ENCODE data around the gene CNPY3. TPM values are rescaled to one million over a fixed set of nuclear protein-coding genes. Genes with fewer than 3 reads are reported as not detected.

CNPY3 gene
- total RNA-seq, 1 experiment from 2014 or later = 56.0 TPM

DNA sequence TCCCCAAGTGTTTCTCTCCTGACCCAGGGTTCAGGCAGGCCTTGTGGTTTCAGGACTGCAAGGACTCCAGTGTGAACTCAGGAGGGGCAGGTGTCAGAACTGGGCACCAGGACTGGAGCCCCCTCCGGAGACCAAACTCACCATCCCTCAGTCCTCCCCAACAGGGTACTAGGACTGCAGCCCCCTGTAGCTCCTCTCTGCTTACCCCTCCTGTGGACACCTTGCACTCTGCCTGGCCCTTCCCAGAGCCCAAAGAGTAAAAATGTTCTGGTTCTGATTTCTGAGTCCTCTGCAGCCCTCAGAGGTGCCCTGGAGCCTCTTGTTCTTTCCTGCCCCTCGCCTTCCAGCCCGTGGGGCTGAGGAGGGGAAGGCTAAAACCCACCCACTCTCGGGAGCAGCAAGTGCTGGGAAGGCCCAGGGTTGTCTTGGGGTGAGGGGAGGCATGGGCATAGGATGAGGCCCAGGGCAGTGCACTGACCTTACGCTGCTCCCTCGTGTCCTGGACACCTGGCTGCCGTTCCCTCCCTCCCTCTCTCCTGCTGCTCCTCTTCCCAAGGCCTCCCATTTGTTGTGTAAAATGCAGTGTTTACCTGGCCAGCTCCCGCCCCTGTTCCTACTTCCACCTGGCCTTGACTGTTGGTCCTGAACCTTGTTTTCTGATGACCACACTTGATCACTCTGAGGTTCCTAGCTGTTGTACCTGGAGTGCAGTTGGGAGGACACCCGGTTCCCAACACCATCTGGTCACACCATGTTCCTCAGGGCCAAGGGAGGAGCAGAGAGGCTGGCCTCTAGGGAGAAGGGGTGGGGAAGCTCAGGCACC lies 9.9 kb downstream of the CNPY3 start:
- Mint-ChIP-seq H3K4me1 (peaks cover 9 to 14% of the 10 kb centered on the region in 2 experiments), H3K4me3 (peak overlapping the region in 1 of 2 experiments; percentile 11; a peak in 2 of 5 replicates), H3K9me3 (no peaks in the 10 kb centered on the region; a peak in 1 of 5 replicates), H3K27me3 (ENCODE audit: low read depth) (no peaks in the 10 kb centered on the region), H3K36me3 (ENCODE audit: insufficient read depth in 1 of 3, low read depth in 3 of 3) (peaks cover 32 to 79% (median 50%) of the 10 kb centered on the region in 3 experiments), H3K27ac (peak overlapping the region in 2 of 3 experiments; percentile 77 to 94; a peak in 6 of 7 replicates)
- H3K4me2 ChIP-seq (ENCODE audit: insufficient read depth, insufficient read length, low read length) = no peak overlapping the region
- H3K23ac ChIP-seq (ENCODE audit: insufficient read length, low read depth, low read length) = no peak overlapping the region
- no peak overlapping the region for H2AFZ ChIP-seq (ENCODE audit: low read length)
- H3K79me2 ChIP-seq (ENCODE audit: insufficient read depth, low read length) = peaks cover 4% of the 10 kb centered on the region; the same call in 1 of the 2 replicates
- no peak overlapping the region for H2BK20ac ChIP-seq (ENCODE audit: low read depth, low read length, poor library complexity, severe bottlenecking)
- no peak overlapping the region for H2BK120ac ChIP-seq (ENCODE audit: low read depth, low read length, poor library complexity, severe bottlenecking)
- H2BK12ac ChIP-seq (ENCODE audit: insufficient read length, low read depth, low read length) = no peak overlapping the region
- no peak overlapping the region for H4K5ac ChIP-seq (ENCODE audit: insufficient read length, low read depth, low read length)
- TF ChIP-seq, protein P1, sequence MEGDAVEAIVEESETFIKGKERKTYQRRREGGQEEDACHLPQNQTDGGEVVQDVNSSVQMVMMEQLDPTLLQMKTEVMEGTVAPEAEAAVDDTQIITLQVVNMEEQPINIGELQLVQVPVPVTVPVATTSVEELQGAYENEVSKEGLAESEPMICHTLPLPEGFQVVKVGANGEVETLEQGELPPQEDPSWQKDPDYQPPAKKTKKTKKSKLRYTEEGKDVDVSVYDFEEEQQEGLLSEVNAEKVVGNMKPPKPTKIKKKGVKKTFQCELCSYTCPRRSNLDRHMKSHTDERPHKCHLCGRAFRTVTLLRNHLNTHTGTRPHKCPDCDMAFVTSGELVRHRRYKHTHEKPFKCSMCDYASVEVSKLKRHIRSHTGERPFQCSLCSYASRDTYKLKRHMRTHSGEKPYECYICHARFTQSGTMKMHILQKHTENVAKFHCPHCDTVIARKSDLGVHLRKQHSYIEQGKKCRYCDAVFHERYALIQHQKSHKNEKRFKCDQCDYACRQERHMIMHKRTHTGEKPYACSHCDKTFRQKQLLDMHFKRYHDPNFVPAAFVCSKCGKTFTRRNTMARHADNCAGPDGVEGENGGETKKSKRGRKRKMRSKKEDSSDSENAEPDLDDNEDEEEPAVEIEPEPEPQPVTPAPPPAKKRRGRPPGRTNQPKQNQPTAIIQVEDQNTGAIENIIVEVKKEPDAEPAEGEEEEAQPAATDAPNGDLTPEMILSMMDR (conservative IDR thresholded peaks at IDR 0.05) = no peak
- H3K27ac ChIP-seq (ENCODE audit: insufficient read length, low read depth, low read length) = no peak overlapping the region
- no peak overlapping the region for H2BK15ac ChIP-seq (ENCODE audit: low read depth, low read length)
- H4K8ac ChIP-seq (replicated peaks; ENCODE audit: insufficient read length, low read depth, low read length) = no peak overlapping the region
- no peak overlapping the region for H3K4ac ChIP-seq (ENCODE audit: low read depth, low read length)
- H3K79me1 ChIP-seq (ENCODE audit: insufficient read depth, low read depth, low read length, poor library complexity, severe bottlenecking) = no peaks in the 10 kb centered on the region
- no peak overlapping the region for H4K91ac ChIP-seq (ENCODE audit: insufficient read length, low read depth, low read length)
- no peak overlapping the region for H3K56ac ChIP-seq (ENCODE audit: insufficient read length, low read depth, low read length)
- DNase-seq = peak; percentile 36
- H3K9me3 ChIP-seq (ENCODE audit: control insufficient read depth, low read depth, low read length) = no peaks in the 10 kb centered on the region
- no peak overlapping the region for H3K9ac ChIP-seq (ENCODE audit: extremely low read depth, insufficient read length, low read length)
- H2BK5ac ChIP-seq (ENCODE audit: insufficient read length, low read length) = no peak overlapping the region
- no peak overlapping the region for H3K18ac ChIP-seq (ENCODE audit: insufficient read length, low read depth, low read length)
- H3T11ph ChIP-seq (ENCODE audit: low read length) = no peak overlapping the region
- no peak overlapping the region for H3K14ac ChIP-seq (ENCODE audit: insufficient read depth, low read length)
- H3K4me1 ChIP-seq (ENCODE audit: insufficient read depth, low read length) = no peaks in the 10 kb centered on the region
- H3K23me2 ChIP-seq (ENCODE audit: insufficient read length, low read depth, low read length, poor library complexity, severe bottlenecking) = no peaks in the 10 kb centered on the region
- no CpG with 5 or more reads among the region's 9 CpGs for WGBS (ENCODE audit: extremely low coverage, insufficient read length, low lambda C conversion rate)
- H2AK5ac ChIP-seq (ENCODE audit: insufficient read length, low read length) = no peak overlapping the region
- no peaks in the 10 kb centered on the region for H3K27me3 ChIP-seq (ENCODE audit: insufficient read depth, low read length)
- H4K20me1 ChIP-seq (ENCODE audit: control insufficient read depth, insufficient read depth, insufficient read length) = peaks cover 2% of the 10 kb centered on the region

Data from H9 (cell line).